Karpas-422 (cell line): ENCODE measurements around the gene SRPK2. TPM values are rescaled to one million over a fixed set of nuclear protein-coding genes. Genes with fewer than 3 reads are reported as not detected.
"Not testable (repeated sequence)": the region's sequence is repeated elsewhere in the genome, so short reads cannot be mapped to it uniquely, and the experiment has no call there.

Experiments
- DNase-seq: peaks from one replicate; pipeline ENCODE4 v3.0.0-alpha.2; 2015
- H2AFZ ChIP-seq: fragments of 200-600 bp; sonication (generic); 2 replicates; pipeline ENCODE4 v1.6.1; 2014; ENCODE audit warnings: antibody characterized with exemption, low read length, mixed read lengths
- H3K27ac ChIP-seq: fragments of 200-600 bp; sonication (generic); 2 replicates; pipeline ENCODE4 v1.5.1; 2014; ENCODE audit warnings: mild to moderate bottlenecking, low read length, moderate library complexity
- H3K27me3 ChIP-seq: fragments of 200-600 bp; sonication (generic); 2 replicates; pipeline ENCODE4 v1.6.1; 2014; ENCODE audit warnings: low read length, mixed read lengths
- H3K36me3 ChIP-seq: fragments of 200-600 bp; sonication (generic); 2 replicates; pipeline ENCODE4 v1.6.1; 2014; ENCODE audit warnings: low read length, mixed read lengths; ENCODE audit not compliant: insufficient read depth
- H3K4me1 ChIP-seq: fragments of 200-600 bp; sonication (generic); 2 replicates; pipeline ENCODE4 v1.6.1; 2014; ENCODE audit warnings: mild to moderate bottlenecking, low read length, mixed read lengths
- H3K4me2 ChIP-seq: fragments of 200-600 bp; sonication (generic); 2 replicates; pipeline ENCODE4 v1.6.1; 2014; ENCODE audit warnings: low read length, low read depth, mild to moderate bottlenecking; ENCODE audit not compliant: poor library complexity, severe bottlenecking
- H3K4me3 ChIP-seq: fragments of 200-600 bp; sonication (generic); 2 replicates; pipeline ENCODE4 v1.5.1; 2014; ENCODE audit warnings: mild to moderate bottlenecking, antibody characterized with exemption, low read length, mixed read lengths
- H3K79me2 ChIP-seq: fragments of 200-600 bp; sonication (generic); 2 replicates; pipeline ENCODE4 v1.6.1; 2014; ENCODE audit warnings: mild to moderate bottlenecking, low read length, mixed read lengths
- H3K9ac ChIP-seq: fragments of 200-600 bp; sonication (generic); 2 replicates; pipeline ENCODE4 v1.6.0; 2014; ENCODE audit warnings: low read length
- H3K9me2 ChIP-seq: fragments of 200-600 bp; sonication (generic), shearing (Covaris generic); replicated peaks from 2 replicates; pipeline ENCODE4 v1.6.0; 2014; ENCODE audit warnings: mild to moderate bottlenecking, low read length, moderate library complexity; ENCODE audit not compliant: insufficient read depth
- H3K9me3 ChIP-seq: fragments of 300-700, 200-600 bp; sonication (generic); 2 replicates; pipeline ENCODE4 v1.6.1; 2014; ENCODE audit warnings: low read length, mixed read lengths
- H4K20me1 ChIP-seq: fragments of 200-600 bp; sonication (generic); 2 replicates; pipeline ENCODE4 v1.6.1; 2014; ENCODE audit warnings: mild to moderate bottlenecking, antibody characterized with exemption, low read length, low read depth; ENCODE audit not compliant: insufficient read depth
- total RNA-seq: library from RNA; depleted of rRNA; stranded (reverse); fragments of >200 nt; shearing (Covaris generic); gene quantifications from 2 replicates; pipeline ENCODE4 v1.2.3, GENCODE V29; 2014; ENCODE audit warnings: low replicate concordance

Gene SRPK2
- total RNA-seq, 1 experiment from 2014 or later, result 9.0 TPM

GRCh38 chr7:105202616-105203015 lies 186.1 kb downstream of the SRPK2 start:
- peaks cover 19% of the 10 kb centered on the region; the same call in 1 of the 2 replicates for H4K20me1 ChIP-seq
- H3K9me2 ChIP-seq, result no peaks in the 10 kb centered on the region
- H3K36me3 ChIP-seq, result no peaks in the 10 kb centered on the region
- no peaks in the 10 kb centered on the region for H3K9me3 ChIP-seq
- H2AFZ ChIP-seq, result no peak overlapping the region
- H3K4me1 ChIP-seq, result peaks cover 4% of the 10 kb centered on the region; the same call in 1 of the 2 replicates
- no peak overlapping the region for H3K4me2 ChIP-seq
- H3K9ac ChIP-seq, result no peak overlapping the region
- H3K4me3 ChIP-seq, result no peak overlapping the region
- no peak for DNase-seq
- H3K27me3 ChIP-seq, result no peaks in the 10 kb centered on the region
- no peaks in the 10 kb centered on the region for H3K79me2 ChIP-seq
- H3K27ac ChIP-seq, result no peak overlapping the region

- H3K79me2 ChIP-seq, result no peaks in the 10 kb centered on the region
- no peak for DNase-seq
- no peak overlapping the region for H3K9ac ChIP-seq
- no peaks in the 10 kb centered on the region for H3K9me2 ChIP-seq
- no peak overlapping the region for H3K27ac ChIP-seq
- peaks cover 19% of the 10 kb centered on the region; the same call in 1 of the 2 replicates for H4K20me1 ChIP-seq
- H3K4me2 ChIP-seq, result no peak overlapping the region
- no peaks in the 10 kb centered on the region for H3K9me3 ChIP-seq
- H3K4me1 ChIP-seq, result no peaks in the 10 kb centered on the region
- H3K4me3 ChIP-seq, result no peak overlapping the region
- H2AFZ ChIP-seq, result no peak overlapping the region
- no peaks in the 10 kb centered on the region for H3K36me3 ChIP-seq
- no peaks in the 10 kb centered on the region for H3K27me3 ChIP-seq
Observed at GRCh38 chr7:105199386-105199785, 189.3 kb downstream of the SRPK2 start.

GRCh38 chr7:105198223-105198622 lies 190.5 kb downstream of the SRPK2 start:
- H3K27ac ChIP-seq, result no peak overlapping the region
- no peak for DNase-seq
- peaks cover 18% of the 10 kb centered on the region; the same call in 1 of the 2 replicates for H4K20me1 ChIP-seq
- no peak overlapping the region for H3K4me3 ChIP-seq
- no peaks in the 10 kb centered on the region for H3K27me3 ChIP-seq
- no peak overlapping the region for H2AFZ ChIP-seq
- no peak overlapping the region for H3K4me2 ChIP-seq
- H3K79me2 ChIP-seq, result no peaks in the 10 kb centered on the region
- no peaks in the 10 kb centered on the region for H3K36me3 ChIP-seq
- H3K9ac ChIP-seq, result no peak overlapping the region
- H3K4me1 ChIP-seq, result no peaks in the 10 kb centered on the region
- no peaks in the 10 kb centered on the region for H3K9me3 ChIP-seq
- H3K9me2 ChIP-seq, result no peaks in the 10 kb centered on the region

- no peaks in the 10 kb centered on the region for H3K9me3 ChIP-seq
- no peak overlapping the region for H3K27ac ChIP-seq
- H3K4me2 ChIP-seq, result no peak overlapping the region
- no peak overlapping the region for H2AFZ ChIP-seq
- H3K9ac ChIP-seq, result no peak overlapping the region
- peaks cover 12% of the 10 kb centered on the region; the same call in 1 of the 2 replicates for H4K20me1 ChIP-seq
- H3K9me2 ChIP-seq, result no peaks in the 10 kb centered on the region
- no peaks in the 10 kb centered on the region for H3K79me2 ChIP-seq
- DNase-seq, result no peak
- H3K4me3 ChIP-seq, result no peak overlapping the region
- no peaks in the 10 kb centered on the region for H3K27me3 ChIP-seq
- H3K36me3 ChIP-seq, result no peaks in the 10 kb centered on the region
- no peaks in the 10 kb centered on the region for H3K4me1 ChIP-seq
Observed at GRCh38 chr7:105196473-105196872, 192.2 kb downstream of the SRPK2 start.

GRCh38 chr7:105195891-105196290 lies 192.8 kb downstream of the SRPK2 start:
- Histone ChIP-seq H3K4me1 (no peaks in the 10 kb centered on the region), H3K9ac (no peak overlapping the region), H3K79me2 (no peaks in the 10 kb centered on the region), H3K36me3 (no peaks in the 10 kb centered on the region), H3K9me2 (no peaks in the 10 kb centered on the region), H3K4me2 (no peak overlapping the region), H2AFZ (no peak overlapping the region), H4K20me1 (peaks cover 12% of the 10 kb centered on the region; the same call in 1 of the 2 replicates), H3K27me3 (no peaks in the 10 kb centered on the region), H3K27ac (no peak overlapping the region), H3K4me3 (no peak overlapping the region), H3K9me3 (no peaks in the 10 kb centered on the region)
- DNase-seq, result no peak

- not testable (repeated sequence) for H3K27me3 ChIP-seq, H3K4me3 ChIP-seq, H3K9me3 ChIP-seq, H3K4me2 ChIP-seq, H3K4me1 ChIP-seq, DNase-seq, H3K27ac ChIP-seq, H2AFZ ChIP-seq, H3K9me2 ChIP-seq, H3K79me2 ChIP-seq, H3K36me3 ChIP-seq, H3K9ac ChIP-seq
- H4K20me1 ChIP-seq, result peaks cover 12% of the 10 kb centered on the region; the same call in 1 of the 2 replicates
Observed at GRCh38 chr7:105194959-105195358, 193.8 kb downstream of the SRPK2 start.

GRCh38 chr7:105191331-105191730 lies 197.4 kb downstream of the SRPK2 start:
- Histone ChIP-seq H3K4me3 (no peak overlapping the region), H3K27me3 (no peaks in the 10 kb centered on the region), H3K4me2 (no peak overlapping the region), H3K9ac (no peak overlapping the region), H3K27ac (no peak overlapping the region), H3K79me2 (no peaks in the 10 kb centered on the region), H4K20me1 (peaks cover 8% of the 10 kb centered on the region; the same call in 1 of the 2 replicates), H3K4me1 (no peaks in the 10 kb centered on the region), H2AFZ (no peak overlapping the region), H3K9me2 (no peaks in the 10 kb centered on the region), H3K36me3 (no peaks in the 10 kb centered on the region), H3K9me3 (no peaks in the 10 kb centered on the region)
- no peak for DNase-seq

- Histone ChIP-seq H3K27me3 (no peaks in the 10 kb centered on the region), H3K79me2 (no peaks in the 10 kb centered on the region), H4K20me1 (0 out of 2 replicates have a peak, but pooled peaks cover 4% of the 10 kb centered on the region), H3K9ac (no peak overlapping the region), H3K27ac (no peak overlapping the region), H2AFZ (no peak overlapping the region), H3K4me1 (no peaks in the 10 kb centered on the region), H3K9me3 (no peaks in the 10 kb centered on the region), H3K9me2 (no peaks in the 10 kb centered on the region), H3K36me3 (no peaks in the 10 kb centered on the region), H3K4me2 (no peak overlapping the region), H3K4me3 (no peak overlapping the region)
- DNase-seq, result no peak
Observed at GRCh38 chr7:105189859-105190492, 198.7 kb downstream of the SRPK2 start.
